Measurements from ENCODE around the gene MEF2C. TPM values are rescaled to one million over a fixed set of nuclear protein-coding genes. Genes with fewer than 3 reads are reported as not detected.

Gene MEF2C
- polyA plus RNA-seq, 1 donor (not counting 4 experiments of a cell fraction or from before 2014, with no cell fraction given): 0.10 TPM

DNA sequence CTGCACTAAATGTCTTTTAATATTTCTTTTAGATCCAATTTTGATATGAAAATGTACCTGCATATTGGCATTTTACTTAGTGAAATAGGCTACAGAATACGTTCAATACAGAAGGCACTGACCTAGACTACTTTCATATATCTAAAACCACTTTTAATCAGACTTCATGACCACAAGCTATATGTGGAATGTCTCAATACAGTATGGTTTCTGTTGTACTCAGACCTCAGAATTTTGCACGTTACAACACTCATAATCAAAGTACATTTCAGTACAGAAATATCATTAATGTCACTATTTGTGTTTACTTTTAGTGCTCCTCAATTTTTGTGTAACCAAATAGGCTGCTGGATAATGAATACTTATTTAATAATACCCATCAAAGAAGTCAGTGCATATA is 74.8 kb downstream of the MEF2C start:
- H3K27ac ChIP-seq (ENCODE audit: control insufficient read depth, insufficient read depth, low read length): no peak overlapping the region
- no peaks in the 10 kb centered on the region for H3K79me2 ChIP-seq (ENCODE audit: control insufficient read depth, insufficient read depth, low read length)
- FAIRE-seq (no peak), DNase-seq (ENCODE audit: low read depth, low spot score) (no peak)
- H3K9ac ChIP-seq (ENCODE audit: control insufficient read depth, extremely low read depth, insufficient read depth, low read length): no peak overlapping the region
- H4K20me1 ChIP-seq (ENCODE audit: control insufficient read depth, extremely low read depth, insufficient read depth, low read length): no peaks in the 10 kb centered on the region
- no peak for TF ChIP-seq EZH2 (IDR thresholded peaks at IDR 0.05; ENCODE audit: low read length)
- no peak for TF ChIP-seq CTCF (optimal IDR thresholded peaks at IDR 0.05 in 1 of 3, IDR thresholded peaks at IDR 0.05 in 1 of 3, conservative IDR thresholded peaks at IDR 0.05 in 1 of 3; ENCODE audit: extremely low read depth in 1 of 3, insufficient read depth in 2 of 3, low read length in 3 of 3)
- dilution Hi-C loops (cut with MboI; ENCODE audit: extremely low pct_ligation_motif_present, low sequenced_read_pairs): no loop called here
- H3K36me3 ChIP-seq (ENCODE audit: control insufficient read depth in 2 of 2, extremely low read depth in 1 of 2, insufficient read depth in 2 of 2, low read length in 2 of 2): no peaks in the 10 kb centered on the region
- no peaks in the 10 kb centered on the region for H3K9me3 ChIP-seq (ENCODE audit: control insufficient read depth, low read depth, low read length)
- no peak overlapping the region for H3K4me2 ChIP-seq (ENCODE audit: control insufficient read depth, extremely low read depth, insufficient read depth, low read depth, low read length)
- no peak overlapping the region for H3K4me3 ChIP-seq (ENCODE audit: control insufficient read depth in 2 of 3, extremely low read depth in 1 of 3, insufficient read depth in 2 of 3, low read depth in 1 of 3, low read length in 3 of 3)
- no peak overlapping the region for H2AFZ ChIP-seq (ENCODE audit: control insufficient read depth, low read length)
- no peaks in the 10 kb centered on the region for H3K27me3 ChIP-seq (ENCODE audit: control insufficient read depth, extremely low read depth, insufficient read depth, low read length)
- no peaks in the 10 kb centered on the region for H3K9me1 ChIP-seq (ENCODE audit: control insufficient read depth, extremely low read depth, insufficient read depth, low read length)
- H3K4me1 ChIP-seq (ENCODE audit: control insufficient read depth, extremely low read depth, insufficient read depth, low read length): no peaks in the 10 kb centered on the region

GRCh38 chr5:88807327-88807726 is 75.7 kb downstream of the MEF2C start:
- H3K4me3 ChIP-seq (ENCODE audit: control insufficient read depth in 2 of 3, extremely low read depth in 1 of 3, insufficient read depth in 2 of 3, low read depth in 1 of 3, low read length in 3 of 3): no peak overlapping the region
- no peak overlapping the region for H3K27ac ChIP-seq (ENCODE audit: control insufficient read depth, insufficient read depth, low read length)
- H3K27me3 ChIP-seq (ENCODE audit: control insufficient read depth, extremely low read depth, insufficient read depth, low read length): no peaks in the 10 kb centered on the region
- H3K9me3 ChIP-seq (ENCODE audit: control insufficient read depth, low read depth, low read length): no peaks in the 10 kb centered on the region
- H3K9ac ChIP-seq (ENCODE audit: control insufficient read depth, extremely low read depth, insufficient read depth, low read length): no peak overlapping the region
- no peaks in the 10 kb centered on the region for H3K36me3 ChIP-seq (ENCODE audit: control insufficient read depth in 2 of 2, extremely low read depth in 1 of 2, insufficient read depth in 2 of 2, low read length in 2 of 2)
- no peak overlapping the region for H3K4me2 ChIP-seq (ENCODE audit: control insufficient read depth, extremely low read depth, insufficient read depth, low read depth, low read length)
- H3K4me1 ChIP-seq (ENCODE audit: control insufficient read depth, extremely low read depth, insufficient read depth, low read length): no peaks in the 10 kb centered on the region
- DNase-seq (ENCODE audit: low read depth, low spot score) (no peak), FAIRE-seq (no peak)
- dilution Hi-C loops (cut with MboI; ENCODE audit: extremely low pct_ligation_motif_present, low sequenced_read_pairs): no loop called here
- H3K79me2 ChIP-seq (ENCODE audit: control insufficient read depth, insufficient read depth, low read length): no peaks in the 10 kb centered on the region
- TF ChIP-seq CTCF (optimal IDR thresholded peaks at IDR 0.05 in 1 of 3, IDR thresholded peaks at IDR 0.05 in 1 of 3, conservative IDR thresholded peaks at IDR 0.05 in 1 of 3; ENCODE audit: extremely low read depth in 1 of 3, insufficient read depth in 2 of 3, low read length in 3 of 3): no peak
- no peak for TF ChIP-seq EZH2 (IDR thresholded peaks at IDR 0.05; ENCODE audit: low read length)
- H4K20me1 ChIP-seq (ENCODE audit: control insufficient read depth, extremely low read depth, insufficient read depth, low read length): no peaks in the 10 kb centered on the region
- H3K9me1 ChIP-seq (ENCODE audit: control insufficient read depth, extremely low read depth, insufficient read depth, low read length): no peaks in the 10 kb centered on the region
- H2AFZ ChIP-seq (ENCODE audit: control insufficient read depth, low read length): no peak overlapping the region

Data from keratinocyte (primary cell).